Colonic mucosa (tissue), 4 donors: ENCODE results near the gene PPM1J. TPM values are rescaled to one million over a fixed set of nuclear protein-coding genes. Genes with fewer than 3 reads are reported as not detected.

Experiments
- DNase-seq: peaks from one replicate; pipeline ENCODE4 v3.0.0-alpha.2; 2020
- H3K27ac ChIP-seq: fragments of 200-600 bp; one replicate; pipeline ENCODE4 v1.8.0; 2021
- H3K27me3 ChIP-seq: fragments of 200-600 bp; one replicate; pipeline ENCODE4 v1.8.0; 2021
- H3K36me3 ChIP-seq: fragments of 200-600 bp; one replicate; pipeline ENCODE4 v1.8.0; 2021
- H3K4me1 ChIP-seq: fragments of 200-600 bp; one replicate; pipeline ENCODE4 v1.8.0; 2021; ENCODE audit warnings: mild to moderate bottlenecking
- H3K4me3 ChIP-seq: fragments of 200-600 bp; one replicate; pipeline ENCODE4 v1.8.0; 2021
- H3K9ac ChIP-seq, 2 donors: one replicate each; pipeline ENCODE4 v1.7.0; 2013; ENCODE audit warnings: control low read depth in 2 of 2, low read depth in 2 of 2, low read length in 2 of 2
- H3K9me3 ChIP-seq: fragments of 200-600 bp; one replicate; pipeline ENCODE4 v1.8.0; 2021
- intact Hi-C: fragments of 100-400 bp; cut with DNase I; formaldehyde crosslinking; loops from one replicate; pipeline ENCODE4 v1.14.1; 2022
- total RNA-seq, 2 donors: library from RNA; stranded (reverse); fragmentation: NEBNext Ultra II Directional in 1 of 2; extraction: Animal tissue kit (Norgen Biotek cat#: 25700) in 1 of 2; gene quantifications; one replicate each; pipeline ENCODE4 v1.2.1, GENCODE V29; 2021
- TF ChIP-seq, protein P1 (sequence below): fragments of 200-600 bp; IDR thresholded peaks from one replicate; pipeline ENCODE4 v1.8.0; 2022; ENCODE audit warnings: antibody characterized with exemption, mild to moderate bottlenecking
- donor health status: healthy.
- donor health status: DM: no; HTN: no; CAD: no.
- donor health status: DM: no; HTN: no; CAD: no.

PPM1J gene
- total RNA-seq, 2 donors from 2014 or later: 0.80 to 1.0 TPM

DNA sequence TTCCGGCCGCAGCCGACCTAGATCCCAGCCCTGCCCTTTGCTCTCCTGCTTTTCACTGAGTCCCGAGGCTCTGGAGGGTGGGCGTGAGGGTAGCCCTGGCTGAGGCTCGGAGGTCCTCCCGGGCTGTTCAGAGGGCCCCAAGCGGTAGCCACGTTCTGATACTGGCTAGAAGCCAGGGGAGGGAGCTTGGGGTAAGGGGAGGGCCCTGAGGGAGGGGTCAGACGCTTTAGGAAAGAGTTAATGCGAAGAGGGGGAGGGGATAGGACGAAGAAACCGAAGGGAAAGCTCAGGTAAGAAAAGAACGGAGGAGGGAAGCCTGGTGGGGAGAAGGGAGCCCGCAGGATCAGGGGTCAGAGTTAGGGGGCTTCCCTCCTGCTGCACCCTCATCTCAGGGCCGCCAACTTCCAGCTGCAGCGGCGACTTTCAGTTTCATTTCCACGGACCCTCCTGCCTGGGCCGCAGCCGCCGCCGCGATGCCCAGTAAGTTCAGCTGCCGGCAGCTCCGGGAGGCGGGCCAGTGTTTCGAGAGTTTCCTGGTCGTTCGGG, 40.6 kb downstream of the PPM1J start, which contains the start of gene MOV10:
MOV10 (plus strand) TSS at position 220 of the 546 bp plus-strand sequence; CDS start at position 474, 254 bp downstream.
- H3K4me1 ChIP-seq: no peaks in the 10 kb centered on the region
- intact Hi-C loops: no loop called here
- H3K9ac ChIP-seq: peak within 1 kb of the TSS; percentile 81 to 91
- TF ChIP-seq, protein P1, sequence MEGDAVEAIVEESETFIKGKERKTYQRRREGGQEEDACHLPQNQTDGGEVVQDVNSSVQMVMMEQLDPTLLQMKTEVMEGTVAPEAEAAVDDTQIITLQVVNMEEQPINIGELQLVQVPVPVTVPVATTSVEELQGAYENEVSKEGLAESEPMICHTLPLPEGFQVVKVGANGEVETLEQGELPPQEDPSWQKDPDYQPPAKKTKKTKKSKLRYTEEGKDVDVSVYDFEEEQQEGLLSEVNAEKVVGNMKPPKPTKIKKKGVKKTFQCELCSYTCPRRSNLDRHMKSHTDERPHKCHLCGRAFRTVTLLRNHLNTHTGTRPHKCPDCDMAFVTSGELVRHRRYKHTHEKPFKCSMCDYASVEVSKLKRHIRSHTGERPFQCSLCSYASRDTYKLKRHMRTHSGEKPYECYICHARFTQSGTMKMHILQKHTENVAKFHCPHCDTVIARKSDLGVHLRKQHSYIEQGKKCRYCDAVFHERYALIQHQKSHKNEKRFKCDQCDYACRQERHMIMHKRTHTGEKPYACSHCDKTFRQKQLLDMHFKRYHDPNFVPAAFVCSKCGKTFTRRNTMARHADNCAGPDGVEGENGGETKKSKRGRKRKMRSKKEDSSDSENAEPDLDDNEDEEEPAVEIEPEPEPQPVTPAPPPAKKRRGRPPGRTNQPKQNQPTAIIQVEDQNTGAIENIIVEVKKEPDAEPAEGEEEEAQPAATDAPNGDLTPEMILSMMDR: no peak
- no peaks in the 10 kb centered on the region for H3K27me3 ChIP-seq
- DNase-seq: peak; percentile 70
- H3K9me3 ChIP-seq: no peaks in the 10 kb centered on the region
- no peaks in the 10 kb centered on the region for H3K36me3 ChIP-seq
- peak within 1 kb of the TSS; percentile 80 for H3K4me3 ChIP-seq
- peak within 1 kb of the TSS; percentile 89 for H3K27ac ChIP-seq

DNA sequence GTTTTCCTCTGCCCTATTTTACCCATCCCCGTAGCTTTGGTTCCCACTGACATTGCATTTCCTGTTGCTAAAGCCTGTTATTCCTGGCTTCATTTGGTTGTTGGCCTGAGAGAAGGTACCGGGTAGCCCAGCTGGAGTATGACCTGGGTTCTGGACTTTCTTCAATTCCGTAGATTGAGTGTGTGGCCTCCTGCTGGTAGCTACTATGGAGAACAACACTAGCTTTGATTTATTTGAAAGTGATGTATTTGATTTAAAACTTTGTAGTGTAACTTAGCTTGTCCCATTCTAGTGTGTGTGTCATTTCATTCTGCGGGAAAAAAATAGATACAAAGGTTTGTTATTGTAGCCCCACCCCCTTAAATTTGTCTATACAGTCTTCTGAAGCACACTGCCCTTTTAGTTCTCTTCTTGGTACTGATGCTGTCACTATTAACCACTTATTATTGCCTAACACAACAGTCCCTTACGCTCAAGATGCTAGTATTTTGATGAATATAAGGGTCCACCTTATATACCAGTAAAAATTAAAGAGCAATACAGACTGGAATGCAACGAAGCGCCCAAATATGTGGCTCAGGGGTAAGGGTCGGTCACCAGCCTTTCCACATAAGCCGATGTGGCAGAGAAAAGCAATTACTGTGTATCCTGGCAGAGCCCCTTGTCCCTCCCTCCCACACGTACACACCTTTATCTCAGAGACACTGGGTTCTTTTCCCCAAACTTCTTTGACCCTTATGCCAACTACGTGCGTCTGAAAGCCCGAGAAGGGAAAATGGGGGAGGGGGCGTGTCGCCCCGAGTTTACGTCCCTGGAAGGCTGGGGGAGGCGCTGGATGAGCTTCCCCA, 41.3 kb downstream of the PPM1J start:
- intact Hi-C loops: no loop called here
- no peaks in the 10 kb centered on the region for H3K36me3 ChIP-seq
- no peaks in the 10 kb centered on the region for H3K9me3 ChIP-seq
- peak overlapping the region; percentile 81 to 91 for H3K9ac ChIP-seq
- no peaks in the 10 kb centered on the region for H3K27me3 ChIP-seq
- DNase-seq: no peak
- peak overlapping the region; percentile 80 for H3K4me3 ChIP-seq
- TF ChIP-seq, protein P1: peak; percentile 32
- H3K4me1 ChIP-seq: no peaks in the 10 kb centered on the region
- H3K27ac ChIP-seq: peak overlapping the region; percentile 89

DNA sequence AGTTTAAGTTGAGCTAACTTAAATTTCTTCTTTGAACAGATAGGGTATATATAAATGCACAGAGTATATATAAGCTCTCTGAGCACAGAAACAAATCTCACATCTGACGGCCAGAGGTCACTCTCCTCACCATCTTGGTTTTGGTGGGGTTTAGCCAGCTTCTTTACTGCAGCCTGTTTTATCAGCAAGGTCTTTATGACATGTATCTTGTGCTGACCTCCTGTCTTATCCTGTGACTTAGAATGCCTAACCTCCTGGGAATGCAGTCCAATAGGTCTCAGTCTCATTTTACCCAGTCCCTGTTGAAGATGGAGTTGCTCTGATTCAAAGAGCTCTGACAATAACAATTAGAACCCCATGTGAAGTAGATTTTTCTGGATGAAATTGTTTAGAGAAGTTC, 42.3 kb downstream of the PPM1J start:
- TF ChIP-seq, protein P1: no peak
- Histone ChIP-seq H3K9ac (no peak overlapping the region), H3K36me3 (no peaks in the 10 kb centered on the region), H3K9me3 (no peaks in the 10 kb centered on the region), H3K27ac (no peak overlapping the region), H3K27me3 (no peaks in the 10 kb centered on the region), H3K4me1 (no peaks in the 10 kb centered on the region), H3K4me3 (no peak overlapping the region)
- DNase-seq: no peak
- intact Hi-C loops: no loop called here

DNA sequence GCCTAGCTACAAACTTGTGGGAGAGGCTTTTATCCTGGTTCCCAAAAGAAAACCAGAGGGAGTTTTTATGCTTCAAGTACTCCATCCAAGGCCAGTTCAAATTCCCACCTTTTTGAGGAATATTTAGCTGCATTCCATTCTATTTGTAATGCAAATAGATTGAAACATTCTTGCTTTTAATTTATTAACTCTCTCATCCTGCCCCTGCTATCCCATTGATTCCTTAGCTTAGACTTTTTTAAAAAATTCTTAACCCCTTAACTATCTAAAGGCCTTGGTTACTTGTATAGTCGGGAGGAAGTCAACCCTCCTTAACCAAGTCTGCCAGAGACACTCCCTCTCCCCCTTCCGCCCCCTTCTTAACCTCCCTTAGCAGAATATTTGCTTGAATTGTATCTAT, 43.1 kb downstream of the PPM1J start:
- Histone ChIP-seq H3K4me3 (no peak overlapping the region), H3K36me3 (no peaks in the 10 kb centered on the region), H3K27me3 (no peaks in the 10 kb centered on the region), H3K4me1 (no peaks in the 10 kb centered on the region), H3K9me3 (no peaks in the 10 kb centered on the region), H3K9ac (no peak overlapping the region), H3K27ac (no peak overlapping the region)
- DNase-seq: no peak
- TF ChIP-seq, protein P1: no peak
- intact Hi-C loops: no loop called here

DNA sequence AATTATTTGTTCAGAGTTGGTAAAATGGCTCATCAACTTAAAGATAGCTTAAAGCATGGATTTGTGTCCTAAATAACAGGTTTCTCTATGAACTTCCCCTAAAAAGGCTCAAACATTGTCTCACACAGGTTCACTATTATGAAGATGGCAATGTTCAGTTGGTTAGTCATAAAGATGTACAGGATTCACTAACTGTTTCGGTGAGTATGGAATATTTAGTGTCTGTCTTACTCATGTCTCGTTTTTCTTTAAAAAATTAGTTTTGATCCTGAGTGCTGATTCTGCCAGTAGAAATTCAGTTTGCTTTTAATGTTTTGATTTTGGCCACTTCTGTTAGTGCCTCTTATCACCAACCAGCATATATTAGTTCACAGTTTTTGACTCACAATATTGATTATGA, 48.2 kb downstream of the PPM1J start:
- H3K27me3 ChIP-seq: no peaks in the 10 kb centered on the region
- TF ChIP-seq, protein P1: no peak
- no peaks in the 10 kb centered on the region for H3K4me1 ChIP-seq
- no peak overlapping the region for H3K27ac ChIP-seq
- DNase-seq: no peak
- H3K9me3 ChIP-seq: no peaks in the 10 kb centered on the region
- intact Hi-C loops: no loop called here
- H3K36me3 ChIP-seq: no peaks in the 10 kb centered on the region
- no peak overlapping the region for H3K4me3 ChIP-seq
- H3K9ac ChIP-seq: no peak overlapping the region
